Thyroid gland (tissue), 4 donors: ENCODE data around the gene HSPB6.

ENCODE experiments used
- POLR2A ChIP-seq, 2 donors: fragments of 450-650 bp; IDR thresholded peaks; one replicate each; pipeline ENCODE4 v1.6.1; 2017; ENCODE audit warnings: antibody characterized with exemption in 2 of 2, mild to moderate bottlenecking in 2 of 2, moderate library complexity in 1 of 2
- TF ChIP-seq, protein P1 (sequence below), 6 experiments: fragments of 200-600 bp in 3 of 6; fragments of 450-650 bp in 3 of 6; sonication (generic) in 3 of 6; IDR thresholded peaks; one replicate each; pipeline ENCODE4 v1.5.1; 2016 to 2019; ENCODE audit warnings: antibody characterized with exemption in 6 of 6, mild to moderate bottlenecking in 2 of 6, inconsistent platforms in 1 of 6, moderate library complexity in 1 of 6

DNA sequence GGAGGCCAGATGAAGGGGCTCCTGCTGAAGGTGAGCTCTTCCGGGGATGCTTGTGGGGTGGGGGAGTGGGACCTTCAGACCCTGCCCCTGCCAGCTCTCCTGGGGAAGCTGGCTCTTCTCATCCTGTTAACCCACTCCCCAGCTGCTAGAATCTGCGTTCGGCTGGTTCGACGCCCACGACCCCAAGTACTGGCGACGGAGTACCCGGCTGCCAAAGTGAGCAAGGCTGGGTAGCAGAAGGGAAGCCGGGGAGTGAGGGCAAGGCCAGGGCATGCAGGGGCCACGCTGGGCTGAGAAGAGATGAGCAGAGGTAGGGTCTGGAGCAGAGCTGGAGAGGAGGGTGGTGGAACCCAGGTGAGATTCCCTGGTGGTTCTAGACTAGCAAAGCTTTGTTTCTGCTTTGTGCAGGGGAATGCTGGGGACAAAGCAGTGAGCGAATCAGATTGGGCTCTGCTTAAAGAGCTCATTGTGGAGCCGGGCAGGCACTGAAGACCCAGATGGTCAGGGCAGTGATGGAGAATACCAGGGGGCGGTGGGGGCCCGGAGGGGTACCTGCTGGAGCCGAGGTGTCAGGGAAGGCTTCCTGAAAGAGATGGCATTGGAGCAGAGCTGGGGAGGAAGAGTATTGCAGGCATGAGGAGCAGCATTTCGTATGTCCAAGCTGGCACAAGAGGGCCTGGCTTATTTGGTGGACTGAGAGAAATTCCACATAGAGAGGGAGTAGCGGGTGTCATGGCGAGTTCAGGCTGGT is 28.7 kb downstream of the HSPB6 start:
- no peak for TF ChIP-seq POLR2A (IDR thresholded peaks at IDR 0.05)
- TF ChIP-seq, protein P1, sequence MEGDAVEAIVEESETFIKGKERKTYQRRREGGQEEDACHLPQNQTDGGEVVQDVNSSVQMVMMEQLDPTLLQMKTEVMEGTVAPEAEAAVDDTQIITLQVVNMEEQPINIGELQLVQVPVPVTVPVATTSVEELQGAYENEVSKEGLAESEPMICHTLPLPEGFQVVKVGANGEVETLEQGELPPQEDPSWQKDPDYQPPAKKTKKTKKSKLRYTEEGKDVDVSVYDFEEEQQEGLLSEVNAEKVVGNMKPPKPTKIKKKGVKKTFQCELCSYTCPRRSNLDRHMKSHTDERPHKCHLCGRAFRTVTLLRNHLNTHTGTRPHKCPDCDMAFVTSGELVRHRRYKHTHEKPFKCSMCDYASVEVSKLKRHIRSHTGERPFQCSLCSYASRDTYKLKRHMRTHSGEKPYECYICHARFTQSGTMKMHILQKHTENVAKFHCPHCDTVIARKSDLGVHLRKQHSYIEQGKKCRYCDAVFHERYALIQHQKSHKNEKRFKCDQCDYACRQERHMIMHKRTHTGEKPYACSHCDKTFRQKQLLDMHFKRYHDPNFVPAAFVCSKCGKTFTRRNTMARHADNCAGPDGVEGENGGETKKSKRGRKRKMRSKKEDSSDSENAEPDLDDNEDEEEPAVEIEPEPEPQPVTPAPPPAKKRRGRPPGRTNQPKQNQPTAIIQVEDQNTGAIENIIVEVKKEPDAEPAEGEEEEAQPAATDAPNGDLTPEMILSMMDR (IDR thresholded peaks at IDR 0.05): no peak
